Activated CD4-positive, alpha-beta T cell treated with anti-CD3 and anti-CD28 coated beads, Interleukin-2, amount 50 U/mL, for 1 hour (primary cell): ENCODE results near the gene FGF11.

Experiments
- DNase-seq: peaks from one replicate; pipeline ENCODE4 v3.0.0-alpha.2; 2020

The FGF11 gene

GRCh38 chr17:7439462-7440112, at the start of gene FGF11:
Gene FGF11, plus strand, starts transcription at chr17:7439512. Its CDS starts 109 bp downstream, at chr17:7439621.
- DNase-seq = no peak

- DNase-seq = no peak
Measured at GRCh38 chr17:7389924-7390910, 49.1 kb upstream of the FGF11 start.

- DNase-seq = no peak
Measured at GRCh38 chr17:7391307-7391706, 48.0 kb upstream of the FGF11 start.

- DNase-seq = no peak
Measured at GRCh38 chr17:7392696-7393612, 46.4 kb upstream of the FGF11 start.

- peak; percentile 70 for DNase-seq
Measured at GRCh38 chr17:7393613-7394451, 45.5 kb upstream of the FGF11 start.

- peak; percentile 75 for DNase-seq
Measured at GRCh38 chr17:7394452-7395191, 44.7 kb upstream of the FGF11 start, which contains the start of gene PLSCR3. Gene PLSCR3, minus strand, starts transcription at chr17:7394525. Its CDS starts 415 bp downstream, at chr17:7394110.

GRCh38 chr17:7396147-7396546, 43.2 kb upstream of the FGF11 start:
- DNase-seq = no peak

GRCh38 chr17:7398612-7399011, 40.7 kb upstream of the FGF11 start:
- no peak for DNase-seq

GRCh38 chr17:7403043-7403726, 36.1 kb upstream of the FGF11 start:
- no peak for DNase-seq

- no peak for DNase-seq
Measured at GRCh38 chr17:7403727-7403976, 35.7 kb upstream of the FGF11 start.

- peak; percentile 94 for DNase-seq
Measured at GRCh38 chr17:7403977-7404736, 35.2 kb upstream of the FGF11 start, which contains the start of gene TMEM256. Gene TMEM256, minus strand, starts transcription at chr17:7404097. Its CDS starts 13 bp downstream, at chr17:7404084.

GRCh38 chr17:7404737-7405349, 34.5 kb upstream of the FGF11 start:
- peak; percentile 72 for DNase-seq

- DNase-seq = no peak
Measured at GRCh38 chr17:7405350-7406234, 33.7 kb upstream of the FGF11 start.

GRCh38 chr17:7406235-7406825, 33.0 kb upstream of the FGF11 start:
- no peak for DNase-seq

- no peak for DNase-seq
Measured at GRCh38 chr17:7407082-7407481, 32.2 kb upstream of the FGF11 start.

GRCh38 chr17:7407485-7408251, 31.6 kb upstream of the FGF11 start, which contains the start of gene NLGN2:
Gene NLGN2, plus strand, starts transcription at chr17:7407845. Its CDS starts 411 bp downstream, at chr17:7408256.
- DNase-seq = no peak

GRCh38 chr17:7408252-7408727, 31.0 kb upstream of the FGF11 start:
- DNase-seq = peak; percentile 35
